Bronchial epithelial cell (primary cell): ENCODE data around the gene CERT1. TPM values are rescaled to one million over a fixed set of nuclear protein-coding genes. Genes with fewer than 3 reads are reported as not detected.

ENCODE experiments used
- DNase-seq: peaks from one replicate; pipeline ENCODE4 v3.0.0-alpha.2; 2010; ENCODE audit warnings: low read depth
- FAIRE-seq: peaks from 2 replicates; lab custom pipeline; 2011; peaks lifted over from hg19 to GRCh38; lab: Jason Lieb, UNC
- H3K27me3 ChIP-seq: 2 replicates; pipeline ENCODE4 v1.5.1; 2011; ENCODE audit warnings: low read length; ENCODE audit not compliant: control insufficient read depth, insufficient read depth
- H3K36me3 ChIP-seq: 2 replicates; pipeline ENCODE4 v1.5.1; 2011; ENCODE audit warnings: low read length; ENCODE audit not compliant: control insufficient read depth, insufficient read depth
- H3K4me3 ChIP-seq: 2 replicates; pipeline ENCODE4 v1.5.1; 2011; ENCODE audit warnings: mild to moderate bottlenecking, low read depth, low read length, control low read depth
- total RNA-seq: library from RNA; depleted of rRNA; stranded (reverse); fragments of >200 nt; gene quantifications from 2 replicates; pipeline ENCODE4 v1.2.1, GENCODE V29; 2014
- TF ChIP-seq, protein P1 (sequence below): IDR thresholded peaks from 2 replicates; pipeline ENCODE4 v1.5.1; 2011; ENCODE audit warnings: mild to moderate bottlenecking, moderate library complexity, low read length, control low read depth, inconsistent platforms; ENCODE audit not compliant: insufficient read depth, severe bottlenecking

Gene CERT1
- total RNA-seq, 1 donor from 2014 or later, result 20.5 TPM

DNA sequence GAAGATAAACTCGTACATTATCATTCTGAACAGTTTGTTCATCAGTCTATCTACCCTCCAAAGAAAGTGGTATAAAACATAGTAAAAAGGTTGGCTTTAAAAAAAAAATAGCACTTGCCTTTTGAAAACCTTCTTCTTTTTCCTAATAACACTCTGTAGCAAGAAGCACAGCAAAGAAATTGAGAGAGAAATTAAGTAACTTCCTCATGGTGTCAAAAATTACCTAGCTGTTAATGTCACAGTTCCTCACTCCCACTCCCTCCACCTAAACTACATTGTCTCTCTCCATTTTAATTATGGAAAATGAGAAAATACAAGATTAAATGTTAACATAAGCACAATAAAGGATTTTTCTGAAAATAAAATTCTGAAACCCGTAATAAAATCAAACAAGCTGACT, 72.2 kb downstream of the CERT1 start:
- FAIRE-seq (no peak), DNase-seq (no peak)
- no peaks in the 10 kb centered on the region for H3K36me3 ChIP-seq
- no peaks in the 10 kb centered on the region for H3K27me3 ChIP-seq
- no peak overlapping the region for H3K4me3 ChIP-seq
- TF ChIP-seq, protein P1, sequence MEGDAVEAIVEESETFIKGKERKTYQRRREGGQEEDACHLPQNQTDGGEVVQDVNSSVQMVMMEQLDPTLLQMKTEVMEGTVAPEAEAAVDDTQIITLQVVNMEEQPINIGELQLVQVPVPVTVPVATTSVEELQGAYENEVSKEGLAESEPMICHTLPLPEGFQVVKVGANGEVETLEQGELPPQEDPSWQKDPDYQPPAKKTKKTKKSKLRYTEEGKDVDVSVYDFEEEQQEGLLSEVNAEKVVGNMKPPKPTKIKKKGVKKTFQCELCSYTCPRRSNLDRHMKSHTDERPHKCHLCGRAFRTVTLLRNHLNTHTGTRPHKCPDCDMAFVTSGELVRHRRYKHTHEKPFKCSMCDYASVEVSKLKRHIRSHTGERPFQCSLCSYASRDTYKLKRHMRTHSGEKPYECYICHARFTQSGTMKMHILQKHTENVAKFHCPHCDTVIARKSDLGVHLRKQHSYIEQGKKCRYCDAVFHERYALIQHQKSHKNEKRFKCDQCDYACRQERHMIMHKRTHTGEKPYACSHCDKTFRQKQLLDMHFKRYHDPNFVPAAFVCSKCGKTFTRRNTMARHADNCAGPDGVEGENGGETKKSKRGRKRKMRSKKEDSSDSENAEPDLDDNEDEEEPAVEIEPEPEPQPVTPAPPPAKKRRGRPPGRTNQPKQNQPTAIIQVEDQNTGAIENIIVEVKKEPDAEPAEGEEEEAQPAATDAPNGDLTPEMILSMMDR, result no peak

DNA sequence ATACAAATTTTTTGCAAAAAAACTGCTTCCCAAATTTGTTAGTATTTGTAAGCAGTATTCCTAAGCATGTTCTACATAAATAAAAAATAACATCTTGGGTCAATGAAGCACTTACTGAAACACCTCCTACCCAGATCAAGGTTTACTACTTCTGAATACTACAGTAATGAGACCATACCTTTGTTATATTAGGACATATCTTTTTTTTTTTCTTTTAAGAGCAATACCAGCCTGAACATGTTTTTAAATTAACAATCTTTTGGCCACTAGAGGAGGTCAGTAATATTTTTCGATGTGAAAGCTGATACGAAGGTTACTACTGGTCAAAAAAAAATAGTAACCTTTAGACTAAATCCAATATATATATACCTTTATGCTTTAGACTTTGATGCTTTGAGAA, 72.7 kb downstream of the CERT1 start:
- Histone ChIP-seq H3K36me3 (no peaks in the 10 kb centered on the region), H3K4me3 (no peak overlapping the region), H3K27me3 (no peaks in the 10 kb centered on the region)
- FAIRE-seq (no peak), DNase-seq (peak; percentile 58)
- TF ChIP-seq, protein P1, result peak; percentile 6

DNA sequence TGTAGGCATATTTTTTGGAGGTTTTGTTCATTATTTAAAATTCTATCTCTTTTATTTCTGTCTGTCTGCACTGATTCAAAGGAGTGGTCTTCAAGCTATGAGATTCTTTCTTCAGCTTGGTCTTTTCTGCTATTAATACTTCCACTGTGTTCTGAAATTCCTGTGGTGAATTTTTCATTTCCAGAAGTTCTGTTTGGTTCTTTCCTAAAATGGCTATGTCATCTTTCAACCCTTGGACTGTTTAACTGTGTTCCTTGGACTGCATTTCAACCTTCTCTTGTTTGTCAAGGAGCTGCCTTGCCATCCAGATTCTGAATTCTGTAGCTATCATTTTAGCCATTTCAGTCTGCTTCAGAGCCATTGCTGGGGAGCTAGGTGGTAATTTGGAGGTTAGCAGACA, 76.3 kb downstream of the CERT1 start:
- no peak overlapping the region for H3K4me3 ChIP-seq
- TF ChIP-seq, protein P1, result no peak
- FAIRE-seq, result no peak

DNA sequence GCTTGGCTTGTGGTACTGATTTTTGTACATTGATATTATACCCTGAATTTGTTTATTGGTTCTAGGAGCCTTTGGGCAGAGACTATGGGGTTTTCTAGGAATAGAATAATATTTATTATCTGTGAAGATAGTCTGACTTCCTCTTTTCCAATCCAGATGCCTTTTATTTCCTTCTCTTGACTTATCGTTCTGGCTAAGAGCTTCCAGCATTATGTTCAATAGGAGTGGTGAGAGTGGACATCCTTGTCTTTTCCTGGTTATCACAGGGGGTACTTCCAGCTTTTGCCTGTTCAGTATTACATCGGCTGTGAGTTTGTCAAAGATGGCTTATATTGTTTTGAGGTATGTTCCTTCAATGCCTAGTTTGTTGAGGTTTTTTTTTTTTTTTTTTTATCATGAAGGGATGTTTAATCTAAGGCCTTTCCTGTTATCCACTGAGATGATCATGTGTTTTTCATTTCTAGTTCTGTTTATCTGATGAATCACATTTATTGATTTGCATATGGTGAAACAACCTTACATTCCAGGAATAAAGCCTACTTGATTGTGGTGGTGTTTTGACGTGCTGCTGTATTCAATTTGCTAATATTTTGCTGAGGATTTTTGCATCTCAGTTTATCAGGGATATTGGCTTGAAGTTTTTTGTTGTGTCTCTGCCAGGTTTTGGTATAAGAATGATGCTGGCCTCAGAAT, 77.5 kb downstream of the CERT1 start:
- Histone ChIP-seq H3K36me3 (no peaks in the 10 kb centered on the region), H3K4me3 (no peak overlapping the region), H3K27me3 (no peaks in the 10 kb centered on the region)
- TF ChIP-seq, protein P1, result no peak
- DNase-seq (no peak), FAIRE-seq (no peak)

More for the DNA sequence above, 76.3 kb downstream of the CERT1 start:
- DNase-seq, result no peak
- no peaks in the 10 kb centered on the region for H3K36me3 ChIP-seq
- H3K27me3 ChIP-seq, result no peaks in the 10 kb centered on the region

DNA sequence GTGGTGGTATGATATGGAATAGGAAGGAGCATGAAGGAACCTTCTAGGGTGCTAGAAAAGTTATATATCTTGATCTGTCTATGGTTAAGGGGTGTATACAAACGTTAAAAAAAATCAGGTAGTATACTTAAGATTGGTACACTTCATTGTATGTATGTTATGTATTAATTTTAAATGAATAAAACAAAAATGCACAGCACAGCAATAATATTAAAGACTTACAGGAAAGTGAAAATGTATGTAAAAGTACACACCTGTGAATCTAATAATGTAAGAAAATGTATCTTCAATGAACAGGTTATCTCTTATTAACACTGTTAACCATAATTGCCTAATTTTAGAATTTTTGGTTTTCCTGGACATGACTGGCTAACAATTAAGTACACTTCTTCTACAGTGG, 97.2 kb downstream of the CERT1 start:
- DNase-seq, result no peak
- H3K4me3 ChIP-seq, result no peak overlapping the region
- FAIRE-seq, result no peak
- TF ChIP-seq, protein P1, result no peak
- H3K27me3 ChIP-seq, result no peaks in the 10 kb centered on the region
- H3K36me3 ChIP-seq, result no peaks in the 10 kb centered on the region
